GM12878 (cell line): ENCODE data around the gene OR10H4.

Experiments used
- BHLHE40 ChIP-seq, 2 experiments: fragments of 450-650 bp in 1 of 2; IDR thresholded peaks; 2 replicates each; pipeline ENCODE4 v1.6.1; 2011 to 2017; ENCODE audit warnings: low read depth in 2 of 2, borderline replicate concordance in 1 of 2, improper control_type of control experiment in 1 of 2, low read length in 1 of 2, mild to moderate bottlenecking in 1 of 2
- CHD4 ChIP-seq: fragments of 200-600 bp; sonication (generic); IDR thresholded peaks from 2 replicates; pipeline ENCODE4 v1.6.1; 2016; ENCODE audit warnings: mild to moderate bottlenecking
- GATAD2B ChIP-seq: fragments of 450-650 bp; conservative IDR thresholded peaks from 2 replicates; pipeline ENCODE4 v1.6.1; 2017; ENCODE audit warnings: low read depth, mild to moderate bottlenecking, moderate library complexity
- HDAC6 ChIP-seq: fragments of 200-600 bp; sonication (generic); IDR thresholded peaks from one replicate; pipeline ENCODE4 v1.8.0; 2017; ENCODE audit warnings: antibody characterized with exemption; ENCODE audit not compliant: unreplicated experiment
- JUND ChIP-seq: IDR thresholded peaks from 2 replicates; pipeline ENCODE4 v1.6.1; 2012; ENCODE audit warnings: low read depth, mild to moderate bottlenecking, low read length, improper control_type of control experiment, moderate library complexity
- POLR2A ChIP-seq: IDR thresholded peaks from 2 replicates; pipeline ENCODE4 v1.6.1; 2011; ENCODE audit warnings: low read depth, mild to moderate bottlenecking, low read length
- TF ChIP-seq, protein P1 (sequence below), 3 experiments: IDR thresholded peaks in 2 of 3; conservative IDR thresholded peaks in 1 of 3; 2 replicates each; pipeline ENCODE4 v1.5.1; 2011; ENCODE audit warnings: low read depth in 3 of 3, low read length in 3 of 3, mild to moderate bottlenecking in 3 of 3, control low read depth in 2 of 3, moderate library complexity in 2 of 3, inconsistent platforms in 1 of 3, mixed read lengths in 1 of 3; ENCODE audit not compliant: control insufficient read depth in 2 of 3, insufficient read depth in 1 of 3; ENCODE audit errors: extremely low read depth in 1 of 3

DNA sequence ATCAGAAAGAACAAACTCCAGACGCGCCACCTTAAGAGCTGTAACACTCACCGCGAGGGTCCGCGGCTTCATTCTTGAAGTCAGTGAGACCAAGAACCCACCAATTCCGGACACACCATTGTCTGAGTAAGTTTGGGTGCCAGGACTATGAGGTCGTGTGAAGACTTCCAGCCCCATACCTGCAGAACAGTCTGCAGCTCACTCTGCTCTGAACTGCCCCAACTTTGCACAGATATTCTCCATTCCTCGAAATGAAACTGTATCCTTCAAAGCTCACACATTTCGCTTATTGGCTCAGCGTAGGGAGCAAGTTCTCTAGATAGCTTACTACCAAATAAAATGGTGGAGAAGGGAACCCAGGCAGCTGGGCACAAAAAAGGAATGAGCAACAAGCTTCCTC, 48.3 kb upstream of the OR10H4 start:
- TF ChIP-seq, protein P1, sequence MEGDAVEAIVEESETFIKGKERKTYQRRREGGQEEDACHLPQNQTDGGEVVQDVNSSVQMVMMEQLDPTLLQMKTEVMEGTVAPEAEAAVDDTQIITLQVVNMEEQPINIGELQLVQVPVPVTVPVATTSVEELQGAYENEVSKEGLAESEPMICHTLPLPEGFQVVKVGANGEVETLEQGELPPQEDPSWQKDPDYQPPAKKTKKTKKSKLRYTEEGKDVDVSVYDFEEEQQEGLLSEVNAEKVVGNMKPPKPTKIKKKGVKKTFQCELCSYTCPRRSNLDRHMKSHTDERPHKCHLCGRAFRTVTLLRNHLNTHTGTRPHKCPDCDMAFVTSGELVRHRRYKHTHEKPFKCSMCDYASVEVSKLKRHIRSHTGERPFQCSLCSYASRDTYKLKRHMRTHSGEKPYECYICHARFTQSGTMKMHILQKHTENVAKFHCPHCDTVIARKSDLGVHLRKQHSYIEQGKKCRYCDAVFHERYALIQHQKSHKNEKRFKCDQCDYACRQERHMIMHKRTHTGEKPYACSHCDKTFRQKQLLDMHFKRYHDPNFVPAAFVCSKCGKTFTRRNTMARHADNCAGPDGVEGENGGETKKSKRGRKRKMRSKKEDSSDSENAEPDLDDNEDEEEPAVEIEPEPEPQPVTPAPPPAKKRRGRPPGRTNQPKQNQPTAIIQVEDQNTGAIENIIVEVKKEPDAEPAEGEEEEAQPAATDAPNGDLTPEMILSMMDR (IDR thresholded peaks at IDR 0.05 in 2 of 3, conservative IDR thresholded peaks at IDR 0.05 in 1 of 3; ENCODE audit: control insufficient read depth in 2 of 3, extremely low read depth in 1 of 3, insufficient read depth in 1 of 3, low read depth in 3 of 3, low read length in 3 of 3), result no peak
- TF ChIP-seq POLR2A (no peak), CHD4 (no peak), JUND (no peak), HDAC6 (no peak), GATAD2B (no peak), BHLHE40 (IDR thresholded peaks at IDR 0.05; ENCODE audit: borderline replicate concordance in 1 of 2, low read depth in 2 of 2, low read length in 1 of 2) (no peak)
